ENCODE results near the gene TCF12.

DNA sequence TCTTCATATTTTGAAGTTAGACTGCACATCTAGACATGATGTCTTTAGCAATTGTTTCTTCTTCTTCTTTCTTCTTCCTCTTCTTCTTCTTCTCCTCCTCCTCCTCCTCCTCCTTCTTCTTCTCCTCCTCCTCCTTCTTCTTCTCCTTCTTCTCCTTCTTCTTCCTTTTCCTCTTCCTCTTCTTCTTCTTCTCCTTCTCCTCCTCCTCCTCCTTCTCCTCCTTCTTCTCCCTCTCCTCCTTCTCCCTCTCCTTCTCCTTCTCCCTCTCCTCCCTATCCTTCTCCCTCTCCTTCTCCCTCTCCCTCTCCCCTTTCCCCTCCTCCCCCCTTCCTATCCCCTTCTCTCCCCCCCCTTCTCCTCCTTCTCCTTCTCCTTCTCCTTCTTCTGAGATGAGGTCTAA lies 21.9 kb downstream of the TCF12 start:
- TF ChIP-seq POLR2A (IDR thresholded peaks at IDR 0.05; ENCODE audit: low read depth) (no peak), POLR2AphosphoS5 (IDR thresholded peaks at IDR 0.05) (no peak)
- TF ChIP-seq, protein P1, sequence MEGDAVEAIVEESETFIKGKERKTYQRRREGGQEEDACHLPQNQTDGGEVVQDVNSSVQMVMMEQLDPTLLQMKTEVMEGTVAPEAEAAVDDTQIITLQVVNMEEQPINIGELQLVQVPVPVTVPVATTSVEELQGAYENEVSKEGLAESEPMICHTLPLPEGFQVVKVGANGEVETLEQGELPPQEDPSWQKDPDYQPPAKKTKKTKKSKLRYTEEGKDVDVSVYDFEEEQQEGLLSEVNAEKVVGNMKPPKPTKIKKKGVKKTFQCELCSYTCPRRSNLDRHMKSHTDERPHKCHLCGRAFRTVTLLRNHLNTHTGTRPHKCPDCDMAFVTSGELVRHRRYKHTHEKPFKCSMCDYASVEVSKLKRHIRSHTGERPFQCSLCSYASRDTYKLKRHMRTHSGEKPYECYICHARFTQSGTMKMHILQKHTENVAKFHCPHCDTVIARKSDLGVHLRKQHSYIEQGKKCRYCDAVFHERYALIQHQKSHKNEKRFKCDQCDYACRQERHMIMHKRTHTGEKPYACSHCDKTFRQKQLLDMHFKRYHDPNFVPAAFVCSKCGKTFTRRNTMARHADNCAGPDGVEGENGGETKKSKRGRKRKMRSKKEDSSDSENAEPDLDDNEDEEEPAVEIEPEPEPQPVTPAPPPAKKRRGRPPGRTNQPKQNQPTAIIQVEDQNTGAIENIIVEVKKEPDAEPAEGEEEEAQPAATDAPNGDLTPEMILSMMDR (IDR thresholded peaks at IDR 0.05): no peak

Data from esophagus muscularis mucosa (tissue), 3 donors.